ENCODE data around the gene C11orf42. TPM values are rescaled to one million over a fixed set of nuclear protein-coding genes. Genes with fewer than 3 reads are reported as not detected.

C11orf42 gene
- total and polyA plus RNA-seq, 4 donors = 1.2 to 2.0 TPM; not detected in 2

GRCh38 chr11:6200975-6201374 lies 4.4 kb upstream of the C11orf42 start:
- Histone ChIP-seq H3K27me3 (ENCODE audit: control insufficient read depth, insufficient read depth, low read length) (no peaks in the 10 kb centered on the region), H3K36me3 (ENCODE audit: control insufficient read depth, insufficient read depth, low read length) (peaks cover 5% of the 10 kb centered on the region), H3K9me3 (ENCODE audit: control insufficient read depth, insufficient read depth, low read length) (no peaks in the 10 kb centered on the region), H3K4me3 (ENCODE audit: low read depth, low read length) (no peak overlapping the region), H3K4me1 (ENCODE audit: control insufficient read depth, insufficient read depth, low read length) (no peaks in the 10 kb centered on the region), H3K27ac (ENCODE audit: low read depth, low read length) (no peak overlapping the region)
- 81% methylated on average over 3 of the region's 4 CpGs for WGBS (ENCODE audit: insufficient coverage)
- DNase-seq (ENCODE audit: low read depth in 4 of 6, low spot score in 6 of 6) = no peak

- Histone ChIP-seq H3K4me3 (ENCODE audit: low read depth, low read length) (no peak overlapping the region), H3K4me1 (ENCODE audit: control insufficient read depth, insufficient read depth, low read length) (no peaks in the 10 kb centered on the region), H3K36me3 (ENCODE audit: control insufficient read depth, insufficient read depth, low read length) (peaks cover 5% of the 10 kb centered on the region), H3K27ac (ENCODE audit: low read depth, low read length) (no peak overlapping the region), H3K9me3 (ENCODE audit: control insufficient read depth, insufficient read depth, low read length) (no peaks in the 10 kb centered on the region), H3K27me3 (ENCODE audit: control insufficient read depth, insufficient read depth, low read length) (no peaks in the 10 kb centered on the region)
- no peak for DNase-seq (ENCODE audit: low read depth in 4 of 6, low spot score in 6 of 6)
- 100% methylated on average over 1 of the region's 2 CpGs for WGBS (ENCODE audit: insufficient coverage)
Observed at GRCh38 chr11:6201481-6201880, 3.9 kb upstream of the C11orf42 start.

GRCh38 chr11:6202041-6202440 lies 3.3 kb upstream of the C11orf42 start:
- Histone ChIP-seq H3K27ac (ENCODE audit: low read depth, low read length) (no peak overlapping the region), H3K4me1 (ENCODE audit: control insufficient read depth, insufficient read depth, low read length) (no peaks in the 10 kb centered on the region), H3K27me3 (ENCODE audit: control insufficient read depth, insufficient read depth, low read length) (no peaks in the 10 kb centered on the region), H3K4me3 (ENCODE audit: low read depth, low read length) (no peak overlapping the region), H3K36me3 (ENCODE audit: control insufficient read depth, insufficient read depth, low read length) (peaks cover 5% of the 10 kb centered on the region), H3K9me3 (ENCODE audit: control insufficient read depth, insufficient read depth, low read length) (no peaks in the 10 kb centered on the region)
- DNase-seq (ENCODE audit: low read depth in 4 of 6, low spot score in 6 of 6) = no peak
- 88% methylated on average over 1 of the region's 1 CpG for WGBS (ENCODE audit: insufficient coverage)

- Histone ChIP-seq H3K4me3 (ENCODE audit: low read depth, low read length) (no peak overlapping the region), H3K36me3 (ENCODE audit: control insufficient read depth, insufficient read depth, low read length) (peaks cover 10% of the 10 kb centered on the region), H3K27me3 (ENCODE audit: control insufficient read depth, insufficient read depth, low read length) (no peaks in the 10 kb centered on the region), H3K4me1 (ENCODE audit: control insufficient read depth, insufficient read depth, low read length) (no peaks in the 10 kb centered on the region), H3K27ac (ENCODE audit: low read depth, low read length) (no peak overlapping the region), H3K9me3 (ENCODE audit: control insufficient read depth, insufficient read depth, low read length) (no peaks in the 10 kb centered on the region)
- no peak for DNase-seq (ENCODE audit: low read depth in 4 of 6, low spot score in 6 of 6)
- no CpG with 5 or more reads among the region's 3 CpGs for WGBS (ENCODE audit: insufficient coverage)
Observed at GRCh38 chr11:6203327-6203726, 2.0 kb upstream of the C11orf42 start.

- no peak overlapping the region for H3K27ac ChIP-seq (ENCODE audit: low read depth, low read length)
- DNase-seq (ENCODE audit: low read depth in 4 of 6, low spot score in 6 of 6) = no peak
- H3K4me3 ChIP-seq (ENCODE audit: low read depth, low read length) = no peak overlapping the region
- H3K27me3 ChIP-seq (ENCODE audit: control insufficient read depth, insufficient read depth, low read length) = no peaks in the 10 kb centered on the region
- H3K4me1 ChIP-seq (ENCODE audit: control insufficient read depth, insufficient read depth, low read length) = no peaks in the 10 kb centered on the region
- no CpG with 5 or more reads among the region's 1 CpG for WGBS (ENCODE audit: insufficient coverage)
- H3K9me3 ChIP-seq (ENCODE audit: control insufficient read depth, insufficient read depth, low read length) = no peaks in the 10 kb centered on the region
- H3K36me3 ChIP-seq (ENCODE audit: control insufficient read depth, insufficient read depth, low read length) = peaks cover 19% of the 10 kb centered on the region
Observed at GRCh38 chr11:6204706-6205105, 651 bp upstream of the C11orf42 start.

GRCh38 chr11:6206456-6207180 lies 1.3 kb downstream of the C11orf42 start:
- no peak for DNase-seq (ENCODE audit: low read depth in 4 of 6, low spot score in 6 of 6)
- Histone ChIP-seq H3K4me1 (ENCODE audit: control insufficient read depth, insufficient read depth, low read length) (no peaks in the 10 kb centered on the region), H3K27me3 (ENCODE audit: control insufficient read depth, insufficient read depth, low read length) (no peaks in the 10 kb centered on the region), H3K4me3 (ENCODE audit: low read depth, low read length) (no peak overlapping the region), H3K27ac (ENCODE audit: low read depth, low read length) (no peak overlapping the region), H3K36me3 (ENCODE audit: control insufficient read depth, insufficient read depth, low read length) (peaks cover 38% of the 10 kb centered on the region), H3K9me3 (ENCODE audit: control insufficient read depth, insufficient read depth, low read length) (no peaks in the 10 kb centered on the region)
- 80% methylated on average over 2 of the region's 3 CpGs for WGBS (ENCODE audit: insufficient coverage)

- Histone ChIP-seq H3K36me3 (ENCODE audit: control insufficient read depth, insufficient read depth, low read length) (peaks cover 63% of the 10 kb centered on the region), H3K4me3 (ENCODE audit: low read depth, low read length) (no peak overlapping the region), H3K4me1 (ENCODE audit: control insufficient read depth, insufficient read depth, low read length) (no peaks in the 10 kb centered on the region), H3K27me3 (ENCODE audit: control insufficient read depth, insufficient read depth, low read length) (no peaks in the 10 kb centered on the region), H3K27ac (ENCODE audit: low read depth, low read length) (no peak overlapping the region), H3K9me3 (ENCODE audit: control insufficient read depth, insufficient read depth, low read length) (no peaks in the 10 kb centered on the region)
- WGBS (ENCODE audit: insufficient coverage) = 96% methylated on average over 12 of the region's 12 CpGs
- DNase-seq (ENCODE audit: low read depth in 4 of 6, low spot score in 6 of 6) = no peak
Observed at GRCh38 chr11:6209801-6210200, 4.4 kb downstream of the C11orf42 start.

- H3K4me3 ChIP-seq (ENCODE audit: low read depth, low read length) = no peak overlapping the region
- no peaks in the 10 kb centered on the region for H3K4me1 ChIP-seq (ENCODE audit: control insufficient read depth, insufficient read depth, low read length)
- 96% methylated on average over 7 of the region's 9 CpGs for WGBS (ENCODE audit: insufficient coverage)
- H3K9me3 ChIP-seq (ENCODE audit: control insufficient read depth, insufficient read depth, low read length) = no peaks in the 10 kb centered on the region
- H3K36me3 ChIP-seq (ENCODE audit: control insufficient read depth, insufficient read depth, low read length) = peaks cover 62% of the 10 kb centered on the region
- no peak overlapping the region for H3K27ac ChIP-seq (ENCODE audit: low read depth, low read length)
- no peaks in the 10 kb centered on the region for H3K27me3 ChIP-seq (ENCODE audit: control insufficient read depth, insufficient read depth, low read length)
- no peak for DNase-seq (ENCODE audit: low read depth in 4 of 6, low spot score in 6 of 6)
Observed at GRCh38 chr11:6210274-6210955, 5.1 kb downstream of the C11orf42 start.

GRCh38 chr11:6214530-6214929 lies 9.2 kb downstream of the C11orf42 start:
- no peaks in the 10 kb centered on the region for H3K9me3 ChIP-seq (ENCODE audit: control insufficient read depth, insufficient read depth, low read length)
- peaks cover 75% of the 10 kb centered on the region for H3K36me3 ChIP-seq (ENCODE audit: control insufficient read depth, insufficient read depth, low read length)
- H3K4me3 ChIP-seq (ENCODE audit: low read depth, low read length) = no peak overlapping the region
- H3K4me1 ChIP-seq (ENCODE audit: control insufficient read depth, insufficient read depth, low read length) = no peaks in the 10 kb centered on the region
- no peak overlapping the region for H3K27ac ChIP-seq (ENCODE audit: low read depth, low read length)
- no peak for DNase-seq (ENCODE audit: low read depth in 4 of 6, low spot score in 6 of 6)
- 94% methylated on average over 8 of the region's 10 CpGs for WGBS (ENCODE audit: insufficient coverage)
- H3K27me3 ChIP-seq (ENCODE audit: control insufficient read depth, insufficient read depth, low read length) = no peaks in the 10 kb centered on the region

GRCh38 chr11:6216501-6216900 lies 11.1 kb downstream of the C11orf42 start:
- no peaks in the 10 kb centered on the region for H3K27me3 ChIP-seq (ENCODE audit: control insufficient read depth, insufficient read depth, low read length)
- 96% methylated on average over 4 of the region's 4 CpGs for WGBS (ENCODE audit: insufficient coverage)
- DNase-seq (ENCODE audit: low read depth in 4 of 6, low spot score in 6 of 6) = no peak
- peaks cover 56% of the 10 kb centered on the region for H3K36me3 ChIP-seq (ENCODE audit: control insufficient read depth, insufficient read depth, low read length)
- H3K4me1 ChIP-seq (ENCODE audit: control insufficient read depth, insufficient read depth, low read length) = no peaks in the 10 kb centered on the region
- no peak overlapping the region for H3K4me3 ChIP-seq (ENCODE audit: low read depth, low read length)
- H3K27ac ChIP-seq (ENCODE audit: low read depth, low read length) = no peak overlapping the region
- no peaks in the 10 kb centered on the region for H3K9me3 ChIP-seq (ENCODE audit: control insufficient read depth, insufficient read depth, low read length)
